Liver (tissue), 3 donors: ENCODE results near the gene NDUFA5.

Source experiments
- RAD21 ChIP-seq, 2 donors: IDR thresholded peaks; 2 replicates each; pipeline ENCODE4 v1.6.1; 2016; ENCODE audit warnings: antibody characterized with exemption in 2 of 2, mild to moderate bottlenecking in 2 of 2
- TF ChIP-seq, protein P1 (sequence below): fragments of 150-350 bp; IDR thresholded peaks from 2 replicates; pipeline ENCODE4 v1.5.1; 2017; ENCODE audit warnings: improper control_type of control experiment, low read depth, low read length; ENCODE audit not compliant: missing input control
- donor health status: healthy.
- donor health status: healthy.

DNA sequence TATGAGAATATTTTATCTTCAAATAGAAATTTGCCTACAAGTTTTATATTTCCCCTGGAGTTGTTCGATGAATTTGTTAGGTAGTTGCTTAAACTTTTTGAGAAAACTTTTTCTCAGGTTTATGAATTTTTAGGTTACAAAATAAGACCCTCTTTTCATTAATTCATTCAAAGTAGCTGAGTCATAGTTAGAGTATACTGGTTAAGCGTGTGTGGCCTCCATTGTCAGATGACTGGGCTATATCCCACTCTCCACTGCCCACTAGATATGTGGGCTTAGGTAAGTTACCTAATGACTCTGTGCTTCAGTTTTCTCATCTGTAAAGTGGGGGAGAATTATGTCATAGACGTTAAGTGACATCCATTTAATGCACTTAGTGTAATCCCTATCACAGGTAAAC lies 45.0 kb upstream of the NDUFA5 start:
- TF ChIP-seq, protein P1, sequence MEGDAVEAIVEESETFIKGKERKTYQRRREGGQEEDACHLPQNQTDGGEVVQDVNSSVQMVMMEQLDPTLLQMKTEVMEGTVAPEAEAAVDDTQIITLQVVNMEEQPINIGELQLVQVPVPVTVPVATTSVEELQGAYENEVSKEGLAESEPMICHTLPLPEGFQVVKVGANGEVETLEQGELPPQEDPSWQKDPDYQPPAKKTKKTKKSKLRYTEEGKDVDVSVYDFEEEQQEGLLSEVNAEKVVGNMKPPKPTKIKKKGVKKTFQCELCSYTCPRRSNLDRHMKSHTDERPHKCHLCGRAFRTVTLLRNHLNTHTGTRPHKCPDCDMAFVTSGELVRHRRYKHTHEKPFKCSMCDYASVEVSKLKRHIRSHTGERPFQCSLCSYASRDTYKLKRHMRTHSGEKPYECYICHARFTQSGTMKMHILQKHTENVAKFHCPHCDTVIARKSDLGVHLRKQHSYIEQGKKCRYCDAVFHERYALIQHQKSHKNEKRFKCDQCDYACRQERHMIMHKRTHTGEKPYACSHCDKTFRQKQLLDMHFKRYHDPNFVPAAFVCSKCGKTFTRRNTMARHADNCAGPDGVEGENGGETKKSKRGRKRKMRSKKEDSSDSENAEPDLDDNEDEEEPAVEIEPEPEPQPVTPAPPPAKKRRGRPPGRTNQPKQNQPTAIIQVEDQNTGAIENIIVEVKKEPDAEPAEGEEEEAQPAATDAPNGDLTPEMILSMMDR, result no peak
- no peak for TF ChIP-seq RAD21 (IDR thresholded peaks at IDR 0.05)
